GM12801 (cell line): ENCODE results near the gene SMLR1.

Experiments
- CTCF ChIP-seq: IDR thresholded peaks from one replicate; pipeline ENCODE4 v1.5.1; 2011; ENCODE audit warnings: control low read depth; ENCODE audit not compliant: insufficient read length; ENCODE audit errors: extremely low read depth

Gene SMLR1

GRCh38 chr6:130787726-130788500 is 39.3 kb upstream of the SMLR1 start:
- no peak for TF ChIP-seq CTCF

- TF ChIP-seq CTCF, result no peak
Measured at GRCh38 chr6:130788954-130789353, 38.3 kb upstream of the SMLR1 start.

- TF ChIP-seq CTCF, result no peak
Measured at GRCh38 chr6:130794010-130794697, 33.1 kb upstream of the SMLR1 start.

GRCh38 chr6:130794738-130795137 is 32.5 kb upstream of the SMLR1 start:
- TF ChIP-seq CTCF, result no peak

GRCh38 chr6:130796313-130796905 is 30.8 kb upstream of the SMLR1 start:
- TF ChIP-seq CTCF, result no peak

- no peak for TF ChIP-seq CTCF
Measured at GRCh38 chr6:130797061-130797460, 30.1 kb upstream of the SMLR1 start.

GRCh38 chr6:130810307-130811030 is 16.7 kb upstream of the SMLR1 start:
- no peak for TF ChIP-seq CTCF
